Pancreas (tissue), 10 donors: ENCODE results near the gene NKPD1. TPM values are rescaled to one million over a fixed set of nuclear protein-coding genes. Genes with fewer than 3 reads are reported as not detected.

ENCODE experiments used
- ATAC-seq, 4 donors: fragments of 200-7000 bp; cut with Tn5 transposase; one replicate each; pipeline versions ENCODE4 v1.8.0 to v1.9.1; 2020; ENCODE audit warnings: mild to moderate bottlenecking in 4 of 4, moderate library complexity in 4 of 4
- DNase-seq, 6 donors: peaks; one replicate each; pipeline ENCODE4 v3.0.0-alpha.2; 2020
- FAIRE-seq: peaks from 2 replicates; lab custom pipeline; 2012; peaks lifted over from hg19 to GRCh38; lab: Jason Lieb, UNC
- H3K27ac ChIP-seq, 4 donors: fragments of 200-600 bp; sonication (generic); 1 replicate in 3 of 4; 2 replicates in 1 of 4; pipeline versions ENCODE4 v1.5.0 to v1.8.0; 2020
- H3K27me3 ChIP-seq, 4 donors: fragments of 200-600 bp; one replicate each; pipeline ENCODE4 v1.8.0; 2021
- H3K36me3 ChIP-seq, 3 donors: fragments of 200-600 bp; sonication (generic) in 1 of 3; one replicate each; pipeline versions ENCODE4 v1.5.0 to v1.8.0; 2020 to 2021
- H3K4me1 ChIP-seq, 3 donors: fragments of 200-600 bp; one replicate each; pipeline ENCODE4 v1.8.0; 2021
- H3K4me3 ChIP-seq, 4 donors: fragments of 200-600 bp; sonication (generic) in 2 of 4; one replicate each; pipeline versions ENCODE4 v1.5.0 to v1.8.0; 2020 to 2021
- H3K9me3 ChIP-seq, 4 donors: fragments of 200-600 bp; one replicate each; pipeline ENCODE4 v1.8.0; 2021
- CTCF ChIP-seq, 4 donors: fragments of 200-600 bp; sonication (generic) in 3 of 4; IDR thresholded peaks; one replicate each; pipeline versions ENCODE4 v1.5.0 to v1.8.0; 2021; ENCODE audit warnings: antibody characterized with exemption in 4 of 4
- WGBS, 2 donors: extraction: QIAGEN DNeasy Blood & Tissue Kit; methylation state at CpG; one replicate each; pipeline ENCODE4 v1.1.7; 2013; 5-methylcytosine and 5-hydroxymethylcytosine counted together
- intact Hi-C, 3 donors: fragments of 100-400 bp; cut with DNase I; formaldehyde crosslinking; loops; one replicate each; pipeline versions ENCODE4 v1.11.1 to v1.14.2; 2022
- polyA plus RNA-seq, 2 donors: library from polyadenylated mRNA; stranded (reverse); fragments of 200-250 nt; gene quantifications; one replicate each; pipeline ENCODE4 v1.2.3, GENCODE V29; 2013
- total RNA-seq, 6 donors: library from RNA; stranded (reverse); fragmentation: NEBNext Ultra II Directional in 4 of 6; extraction: Animal tissue kit (Norgen Biotek cat#: 25700) in 4 of 6; gene quantifications; one replicate each; pipeline versions ENCODE4 v1.2.1 to v1.2.4, GENCODE V29; 2021 to 2023
- donor health status: healthy with polysubstance abuse.
- donor health status: DM: no; HTN: no; CAD: no; lungs with moderate emphysema.
- donor health status: DM: no; HTN: no; CAD: no.
- donor health status: control.
- donor health status: control.
- donor health status: Bipolar disorder and iron deficiency.
- donor health status: DM: yes; HTN: yes; CAD: no.
- donor health status: DM: no; HTN: no; CAD: no.
- donor health status: DM: no; HTN: no; CAD: no.
- donor health status: DM: yes; HTN: yes; CAD: no.

NKPD1 gene
- total and polyA plus RNA-seq, 8 donors, result 0.03 to 0.33 (median 0.14) TPM; not detected in 4

GRCh38 chr19:45135176-45135885 is 25.5 kb downstream of the NKPD1 start:
- intact Hi-C loops, result no loop called here
- no peaks in the 10 kb centered on the region for H3K27me3 ChIP-seq
- no peaks in the 10 kb centered on the region for H3K36me3 ChIP-seq
- no peak for ATAC-seq
- no peak overlapping the region for H3K4me3 ChIP-seq
- no peak for DNase-seq
- 95 to 96% methylated on average over 21 of the region's 21 CpGs for WGBS, 2 donors
- no peak for TF ChIP-seq CTCF (IDR thresholded peaks at IDR 0.05)
- no peaks in the 10 kb centered on the region for H3K9me3 ChIP-seq
- H3K4me1 ChIP-seq, result no peaks in the 10 kb centered on the region
- no peak for FAIRE-seq
- no peak overlapping the region for H3K27ac ChIP-seq

- Histone ChIP-seq H3K9me3 (no peaks in the 10 kb centered on the region), H3K36me3 (no peaks in the 10 kb centered on the region), H3K4me3 (no peak overlapping the region), H3K27me3 (no peaks in the 10 kb centered on the region), H3K27ac (no peak overlapping the region), H3K4me1 (no peaks in the 10 kb centered on the region)
- no peak for FAIRE-seq
- intact Hi-C loops, result no loop called here
- no peak for DNase-seq
- ATAC-seq, result no peak
- no peak for TF ChIP-seq CTCF (IDR thresholded peaks at IDR 0.05)
- 87 to 96% methylated on average over 8 of the region's 8 CpGs for WGBS, 2 donors
These were observed 27.1 kb downstream of the NKPD1 start for GRCh38 chr19:45133661-45134060.

GRCh38 chr19:45130888-45131615 is 29.7 kb downstream of the NKPD1 start:
- no peak overlapping the region for H3K4me3 ChIP-seq
- intact Hi-C loops, result no loop called here
- DNase-seq (no peak), ATAC-seq (peak in 3 of 4 donors; percentile 53 to 61 (median 60)), FAIRE-seq (no peak)
- H3K36me3 ChIP-seq, result no peaks in the 10 kb centered on the region
- WGBS, 2 donors, result 59 to 64% methylated on average over 13 of the region's 13 CpGs
- H3K9me3 ChIP-seq, result no peaks in the 10 kb centered on the region
- no peak overlapping the region for H3K27ac ChIP-seq
- H3K27me3 ChIP-seq, result no peaks in the 10 kb centered on the region
- no peak for TF ChIP-seq CTCF (IDR thresholded peaks at IDR 0.05)
- H3K4me1 ChIP-seq, result no peaks in the 10 kb centered on the region

GRCh38 chr19:45130236-45130635 is 30.5 kb downstream of the NKPD1 start:
- 86 to 88% methylated on average over 13 of the region's 13 CpGs for WGBS, 2 donors
- FAIRE-seq (no peak), ATAC-seq (no peak), DNase-seq (no peak)
- Histone ChIP-seq H3K4me3 (no peak overlapping the region), H3K27me3 (no peaks in the 10 kb centered on the region), H3K4me1 (no peaks in the 10 kb centered on the region), H3K36me3 (no peaks in the 10 kb centered on the region), H3K27ac (no peak overlapping the region), H3K9me3 (no peaks in the 10 kb centered on the region)
- TF ChIP-seq CTCF (IDR thresholded peaks at IDR 0.05), result no peak
- intact Hi-C loops, result no loop called here

- Histone ChIP-seq H3K4me3 (no peak overlapping the region), H3K27me3 (no peaks in the 10 kb centered on the region), H3K4me1 (no peaks in the 10 kb centered on the region), H3K9me3 (no peaks in the 10 kb centered on the region), H3K36me3 (no peaks in the 10 kb centered on the region), H3K27ac (no peak overlapping the region)
- 79 to 83% methylated on average over 5 of the region's 5 CpGs for WGBS, 2 donors
- TF ChIP-seq CTCF (IDR thresholded peaks at IDR 0.05), result no peak
- DNase-seq, result no peak
- FAIRE-seq, result no peak
- intact Hi-C loops, result no loop called here
- no peak for ATAC-seq
These were observed 32.0 kb downstream of the NKPD1 start for GRCh38 chr19:45128806-45129205.
